WERI-Rb-1 (cell line): ENCODE results near the gene PCED1B.

ENCODE experiments used
- DNase-seq: peaks from one replicate; pipeline ENCODE4 v3.0.0-alpha.2; 2020
- H3K27ac ChIP-seq: fragments of 250-450 bp; sonication (Bioruptor Pico); 2 replicates; pipeline ENCODE4 v1.5.1; 2020; ENCODE audit warnings: mild to moderate bottlenecking, moderate library complexity
- H3K27me3 ChIP-seq: fragments of 250-450 bp; sonication (Bioruptor Pico); 2 replicates; pipeline ENCODE4 v1.5.1; 2021; ENCODE audit warnings: mild to moderate bottlenecking, low read depth, moderate library complexity; ENCODE audit not compliant: insufficient read depth, severe bottlenecking
- H3K36me3 ChIP-seq: fragments of 250-450 bp; sonication (Bioruptor Pico); 2 replicates; pipeline ENCODE4 v1.5.1; 2020; ENCODE audit warnings: mild to moderate bottlenecking, moderate library complexity
- H3K4me3 ChIP-seq: 2 replicates; pipeline ENCODE4 v1.5.1; 2011; ENCODE audit warnings: low read depth, mild to moderate bottlenecking, control low read depth, low read length
- H3K9me3 ChIP-seq: fragments of 250-450 bp; sonication (Bioruptor Pico); 2 replicates; pipeline ENCODE4 v1.5.1; 2021; ENCODE audit warnings: mild to moderate bottlenecking, moderate library complexity; ENCODE audit not compliant: severe bottlenecking
- CTCF ChIP-seq: IDR thresholded peaks from 2 replicates; pipeline ENCODE4 v1.5.1; 2011; ENCODE audit warnings: low read depth, mild to moderate bottlenecking, control low read depth, inconsistent platforms, low read length

The PCED1B gene

GRCh38 chr12:47184229-47184628, 104.8 kb downstream of the PCED1B start:
- no peaks in the 10 kb centered on the region for H3K9me3 ChIP-seq
- no peaks in the 10 kb centered on the region for H3K36me3 ChIP-seq
- TF ChIP-seq CTCF, result no peak
- no peak for DNase-seq
- H3K27me3 ChIP-seq, result peaks cover 20% of the 10 kb centered on the region
- no peak overlapping the region for H3K27ac ChIP-seq
- H3K4me3 ChIP-seq, result no peak overlapping the region

DNA sequence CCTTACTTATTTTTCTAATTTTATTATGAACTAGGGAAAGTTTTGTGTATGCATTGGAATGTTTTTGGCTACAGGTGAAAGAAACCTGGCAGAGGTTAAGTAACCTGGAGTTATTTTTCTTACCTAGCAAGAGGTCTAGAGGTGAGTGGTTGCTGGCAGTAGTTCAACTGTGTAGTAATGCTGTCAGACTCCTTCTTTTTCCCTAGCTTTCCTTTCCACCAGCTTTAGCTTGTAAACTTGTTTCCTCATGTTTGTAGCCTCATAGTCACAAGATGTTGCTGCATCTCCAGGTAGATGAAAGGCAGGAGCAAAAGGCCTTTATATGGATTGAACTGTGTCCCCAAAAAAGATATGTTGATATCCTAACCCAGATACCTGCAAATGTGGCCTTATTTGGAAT, 105.4 kb downstream of the PCED1B start:
- DNase-seq, result no peak
- Histone ChIP-seq H3K9me3 (no peaks in the 10 kb centered on the region), H3K36me3 (no peaks in the 10 kb centered on the region), H3K4me3 (no peak overlapping the region), H3K27me3 (peaks cover 20% of the 10 kb centered on the region), H3K27ac (no peak overlapping the region)
- no peak for TF ChIP-seq CTCF

DNA sequence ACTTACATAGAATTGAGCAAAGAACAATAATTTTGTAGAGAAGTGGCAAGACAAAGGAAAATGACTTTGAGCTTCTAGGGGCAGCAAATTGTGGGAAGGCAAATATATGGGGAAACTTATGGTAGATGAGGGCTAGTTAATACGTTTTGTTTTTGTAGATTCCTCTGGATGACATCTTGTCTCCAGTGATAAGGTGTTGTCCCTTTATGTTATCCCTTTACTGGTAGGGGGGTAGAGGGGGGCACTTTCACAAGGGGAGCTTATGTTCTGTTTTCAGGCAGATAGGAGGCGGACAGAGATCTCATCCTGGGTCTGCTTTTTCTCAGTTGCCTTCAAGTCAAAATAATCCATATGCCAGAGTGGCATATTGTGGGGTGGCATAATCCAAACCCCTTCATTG, 106.8 kb downstream of the PCED1B start:
- Histone ChIP-seq H3K36me3 (no peaks in the 10 kb centered on the region), H3K4me3 (no peak overlapping the region), H3K27me3 (peaks cover 29% of the 10 kb centered on the region), H3K9me3 (no peaks in the 10 kb centered on the region), H3K27ac (no peak overlapping the region)
- no peak for TF ChIP-seq CTCF
- DNase-seq, result no peak

DNA sequence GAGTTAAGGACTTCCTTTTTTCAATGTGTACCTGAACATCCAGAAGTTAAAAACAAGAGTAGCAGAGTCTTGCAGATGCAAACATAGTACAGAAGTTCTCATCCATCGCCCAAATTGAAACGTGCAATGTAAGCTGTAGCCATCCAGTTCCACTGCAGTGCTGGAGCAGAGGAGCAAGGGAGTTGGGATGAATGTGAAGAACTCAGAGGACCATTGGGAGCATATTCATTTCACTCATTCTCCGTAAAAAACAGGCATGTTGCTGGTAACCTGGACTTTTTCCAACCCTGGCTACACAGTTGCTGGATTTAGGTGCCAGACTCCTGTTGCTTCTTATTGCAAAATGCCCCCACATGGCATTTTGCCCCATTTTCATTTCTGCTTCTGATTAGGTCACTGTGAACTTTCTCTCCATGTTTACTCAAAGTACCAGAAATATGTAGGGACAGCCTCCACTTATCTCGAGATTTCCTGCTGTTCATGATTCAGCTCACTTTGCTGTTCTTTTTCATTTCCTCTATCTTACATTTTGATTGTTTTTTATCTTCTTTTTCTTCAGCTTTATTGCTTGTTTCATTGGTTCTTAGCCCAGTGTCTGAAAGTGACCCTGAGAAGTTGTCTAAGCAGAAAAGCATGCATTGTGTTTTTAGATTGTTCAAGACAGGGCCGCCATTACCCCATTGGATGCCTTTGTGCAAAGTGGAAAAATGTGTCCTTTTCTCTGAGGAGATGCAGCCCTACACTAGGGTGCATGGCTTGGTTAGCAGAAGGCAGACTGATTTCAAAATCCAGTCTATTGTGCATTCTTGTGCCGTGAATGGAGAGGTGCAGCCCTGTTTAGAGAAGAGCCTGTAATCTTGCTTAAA, 109.4 kb downstream of the PCED1B start:
- DNase-seq, result no peak
- Histone ChIP-seq H3K36me3 (no peaks in the 10 kb centered on the region), H3K4me3 (no peak overlapping the region), H3K9me3 (no peaks in the 10 kb centered on the region), H3K27ac (no peak overlapping the region), H3K27me3 (peaks cover 25% of the 10 kb centered on the region)
- TF ChIP-seq CTCF, result no peak

- H3K9me3 ChIP-seq, result no peaks in the 10 kb centered on the region
- DNase-seq, result no peak
- H3K27ac ChIP-seq, result no peak overlapping the region
- H3K36me3 ChIP-seq, result no peaks in the 10 kb centered on the region
- H3K27me3 ChIP-seq, result peaks cover 25% of the 10 kb centered on the region
- no peak overlapping the region for H3K4me3 ChIP-seq
- TF ChIP-seq CTCF, result no peak
Observed at GRCh38 chr12:47189728-47190127, 110.3 kb downstream of the PCED1B start.
